Common myeloid progenitor, CD34-positive (primary cell): Measurements from ENCODE around the gene HIP1.

ENCODE experiments used
- CTCF ChIA-PET: fragments of 350-600 bp; sonication (Branson Sonifier 250); formaldehyde crosslinking; loops from one replicate; lab custom pipeline; 2021; ENCODE audit warnings: antibody characterized with exemption; lab: Charles Lee
- POLR2A ChIA-PET: fragments of 350-600 bp; sonication (Branson Sonifier 250); formaldehyde crosslinking; loops from one replicate; lab custom pipeline; 2021; ENCODE audit warnings: antibody characterized with exemption; lab: Charles Lee
- DNase-seq, 3 donors: peaks; one replicate each; pipeline versions ENCODE4 v3.0.0 to v3.0.0-alpha.2; 2013
- H3K27ac ChIP-seq, 2 experiments: 1 replicate in 1 of 2; 2 replicates in 1 of 2; pipeline ENCODE4 v1.7.0; 2013; ENCODE audit warnings: inconsistent platforms in 2 of 2, low read length in 2 of 2, mild to moderate bottlenecking in 2 of 2, low read depth in 1 of 2, moderate library complexity in 1 of 2; ENCODE audit not compliant: severe bottlenecking in 2 of 2, insufficient read depth in 1 of 2, poor library complexity in 1 of 2
- H3K27me3 ChIP-seq, 5 experiments: replicated peaks in 2 of 5; 1 replicate in 3 of 5; 2 replicates in 2 of 5; pipeline versions ENCODE4 v1.6.1 to v1.7.0; 2013; ENCODE audit warnings: low read length in 4 of 5, mild to moderate bottlenecking in 2 of 5, moderate library complexity in 2 of 5, inconsistent platforms in 1 of 5; ENCODE audit not compliant: insufficient read depth in 5 of 5, control insufficient read depth in 4 of 5
- H3K36me3 ChIP-seq, 4 experiments: 1 replicate in 2 of 4; 2 replicates in 2 of 4; pipeline versions ENCODE4 v1.6.1 to v1.7.0; 2013; ENCODE audit warnings: low read length in 3 of 4, control low read depth in 1 of 4, mild to moderate bottlenecking in 1 of 4; ENCODE audit not compliant: control insufficient read depth in 4 of 4, insufficient read depth in 4 of 4
- H3K4me1 ChIP-seq, 4 experiments: 1 replicate in 3 of 4; 2 replicates in 1 of 4; pipeline versions ENCODE4 v1.6.1 to v1.7.1; 2013; ENCODE audit warnings: low read length in 3 of 4, mild to moderate bottlenecking in 3 of 4, control low read depth in 1 of 4, inconsistent platforms in 1 of 4, moderate library complexity in 1 of 4; ENCODE audit not compliant: control insufficient read depth in 4 of 4, insufficient read depth in 4 of 4; ENCODE audit errors: control extremely low read depth in 1 of 4
- H3K4me3 ChIP-seq, 7 experiments: 1 replicate in 4 of 7; 2 replicates in 3 of 7; pipeline versions ENCODE4 v1.5.1 to v1.7.0; 2013; ENCODE audit warnings: mild to moderate bottlenecking in 7 of 7, low read length in 6 of 7, moderate library complexity in 6 of 7, inconsistent platforms in 2 of 7, low read depth in 2 of 7, control low read depth in 1 of 7; ENCODE audit not compliant: insufficient read depth in 4 of 7, control insufficient read depth in 1 of 7; ENCODE audit errors: extremely low read depth in 1 of 7
- H3K9me3 ChIP-seq, 5 experiments: 1 replicate in 4 of 5; 2 replicates in 1 of 5; pipeline versions ENCODE4 v1.6.1 to v1.7.1; 2013; ENCODE audit warnings: low read length in 4 of 5, mild to moderate bottlenecking in 2 of 5, inconsistent platforms in 1 of 5, low read depth in 1 of 5, moderate library complexity in 1 of 5; ENCODE audit not compliant: control insufficient read depth in 4 of 5, insufficient read depth in 2 of 5; ENCODE audit errors: control extremely low read depth in 1 of 5
- WGBS: methylation state at CpG from one replicate; pipeline ENCODE4 v1.1.5; 2013; ENCODE audit not compliant: insufficient coverage; 5-methylcytosine and 5-hydroxymethylcytosine counted together

The HIP1 gene

DNA sequence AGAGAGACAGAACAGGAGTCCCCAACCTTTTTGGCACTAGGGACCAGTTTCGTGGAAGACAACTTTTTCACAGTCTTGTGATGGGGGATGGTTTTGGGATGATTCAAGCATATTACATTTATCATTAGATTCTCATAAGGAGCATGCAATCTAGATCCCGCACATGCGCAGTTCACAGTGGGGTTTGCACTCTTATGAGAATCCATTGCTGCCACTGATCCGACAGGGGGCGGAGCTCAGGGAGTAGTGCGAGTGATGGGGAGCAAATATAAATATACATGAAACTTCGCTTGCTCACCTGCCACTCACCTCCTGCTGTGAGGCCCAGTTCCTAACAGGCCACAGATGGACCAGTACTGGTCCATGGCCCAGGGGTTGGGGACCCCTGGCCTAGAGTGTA, 19.1 kb upstream of the HIP1 start:
- H3K4me3 ChIP-seq = no peak overlapping the region
- 93% methylated on average over 3 of the region's 7 CpGs for WGBS
- H3K9me3 ChIP-seq = no peaks in the 10 kb centered on the region
- DNase-seq = no peak
- H3K27ac ChIP-seq = no peak overlapping the region
- ChIA-PET POLR2A (no interaction called here), CTCF (interaction anchor here (1.0 to 1.3 kb wide), 3 partner anchors 87 to 226 kb away, joined by 3 read pairs; no protein-coding TSS in a partner anchor)
- H3K4me1 ChIP-seq = no peaks in the 10 kb centered on the region
- no peaks in the 10 kb centered on the region for H3K27me3 ChIP-seq
- no peaks in the 10 kb centered on the region for H3K36me3 ChIP-seq

DNA sequence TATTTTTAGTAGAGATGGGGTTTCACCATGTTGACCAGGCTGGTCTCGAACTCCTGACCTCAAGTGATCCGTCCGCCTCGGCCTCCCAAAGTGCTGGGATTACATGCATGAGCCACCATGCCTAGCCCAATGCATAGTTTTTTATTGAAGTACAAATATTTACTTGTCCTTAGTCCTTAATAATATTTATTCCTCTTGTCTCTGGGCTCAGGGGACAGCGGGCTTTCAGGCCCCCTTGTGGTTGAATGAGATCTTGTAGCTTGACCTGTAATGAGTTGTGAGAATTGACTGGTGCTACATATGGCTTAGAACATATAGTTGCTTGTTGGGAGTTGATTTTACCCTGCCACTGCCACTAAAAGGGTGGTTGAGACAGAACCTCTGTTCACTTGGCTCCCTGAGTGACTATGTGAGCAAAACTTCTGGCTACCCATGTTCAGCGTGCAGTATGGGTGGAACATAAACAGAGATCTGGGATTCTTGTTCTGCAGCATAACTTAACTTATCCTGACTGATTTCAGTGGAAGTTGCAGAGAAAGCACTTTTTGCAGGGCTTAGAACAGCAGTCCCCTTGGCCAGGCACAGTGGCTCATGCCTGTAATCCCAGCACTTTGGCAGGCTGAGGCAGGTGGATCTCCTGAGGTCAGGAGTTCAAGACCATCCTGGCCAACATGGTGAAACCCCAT, 18.4 kb upstream of the HIP1 start:
- no peaks in the 10 kb centered on the region for H3K4me1 ChIP-seq
- H3K27ac ChIP-seq = no peak overlapping the region
- H3K36me3 ChIP-seq = no peaks in the 10 kb centered on the region
- 93% methylated on average over 6 of the region's 6 CpGs for WGBS
- H3K27me3 ChIP-seq = no peaks in the 10 kb centered on the region
- ChIA-PET POLR2A (interaction anchor here (0.5 kb wide), 1 partner anchor 33 kb away, joined by 4 read pairs; no protein-coding TSS in a partner anchor), CTCF (interaction anchor here (1.3 to 1.6 kb wide), 2 partner anchors 17 to 225 kb away, joined by 3 to 6 read pairs; no protein-coding TSS in a partner anchor)
- DNase-seq = peak; percentile 34 to 67 (median 61)
- no peak overlapping the region for H3K4me3 ChIP-seq
- no peaks in the 10 kb centered on the region for H3K9me3 ChIP-seq

DNA sequence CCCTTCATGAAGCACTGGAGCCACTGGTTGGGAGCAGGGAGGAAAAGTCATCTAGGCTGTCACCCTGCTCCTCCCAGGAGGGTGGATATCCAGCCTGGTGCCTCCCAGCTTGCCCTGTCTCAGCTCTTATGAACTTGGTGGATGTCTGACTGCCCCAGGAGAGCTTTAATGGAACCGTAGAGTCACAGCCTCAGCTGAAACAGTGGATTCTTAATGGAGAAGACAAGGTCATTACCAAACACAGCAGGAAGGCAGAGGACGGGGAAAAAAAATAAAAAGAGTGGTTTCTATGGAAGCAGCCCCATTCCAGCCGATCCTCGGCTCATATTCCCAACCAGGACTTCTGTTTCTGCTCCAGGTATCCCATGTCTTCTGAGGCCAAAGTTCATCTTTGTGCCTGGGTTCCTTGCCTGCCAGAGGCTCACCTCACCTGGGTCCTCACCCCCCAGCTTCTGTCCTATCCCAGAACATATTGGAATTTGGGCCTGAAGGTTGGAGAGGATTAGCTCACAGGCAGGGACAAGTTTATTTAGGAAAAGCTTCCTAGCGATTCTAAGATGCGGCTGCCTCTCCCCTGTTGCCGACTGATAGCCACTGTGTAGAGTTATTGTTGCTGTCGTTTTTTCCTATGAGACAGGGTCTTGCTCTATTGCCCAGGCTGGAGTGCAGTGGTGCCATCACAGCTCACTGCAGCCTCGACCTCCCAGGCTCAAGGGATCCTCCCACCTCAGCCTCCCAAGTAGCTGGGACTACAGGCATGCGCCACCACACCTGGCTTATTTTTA, 17.7 kb upstream of the HIP1 start:
- no peaks in the 10 kb centered on the region for H3K9me3 ChIP-seq
- ChIA-PET CTCF (interaction anchor here (1.0 to 1.6 kb wide), 6 partner anchors 9 to 106 kb away, joined by 3 to 6 read pairs (median 4); no protein-coding TSS in a partner anchor), POLR2A (interaction anchor here (0.5 kb wide), 1 partner anchor 34 kb away, joined by 4 read pairs; no protein-coding TSS in a partner anchor)
- DNase-seq = no peak
- H3K4me1 ChIP-seq = no peaks in the 10 kb centered on the region
- WGBS = 95% methylated on average over 8 of the region's 10 CpGs
- no peaks in the 10 kb centered on the region for H3K36me3 ChIP-seq
- no peak overlapping the region for H3K27ac ChIP-seq
- no peak overlapping the region for H3K4me3 ChIP-seq
- no peaks in the 10 kb centered on the region for H3K27me3 ChIP-seq

DNA sequence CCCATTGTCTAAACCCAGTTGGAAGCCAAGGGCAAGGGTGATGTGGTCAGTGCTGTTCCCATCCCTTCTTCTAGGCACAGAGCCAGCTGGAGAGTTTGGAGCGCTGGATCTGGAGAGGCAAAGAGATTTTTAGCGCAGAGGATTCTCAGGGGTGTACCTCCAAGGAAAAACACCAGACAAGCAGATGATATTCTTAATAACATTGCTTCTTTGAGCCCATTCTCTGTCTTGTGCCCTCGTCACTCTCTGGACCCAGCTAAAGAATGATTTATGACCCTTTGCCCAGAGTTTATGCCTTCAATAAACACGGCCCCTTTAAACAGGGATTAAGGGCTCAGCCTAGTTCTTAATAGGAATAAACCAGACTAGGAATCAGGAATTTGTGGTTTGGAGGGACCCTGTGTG, 4.7 kb upstream of the HIP1 start:
- Histone ChIP-seq H3K9me3 (no peaks in the 10 kb centered on the region), H3K4me3 (no peak overlapping the region), H3K27ac (no peak overlapping the region), H3K36me3 (no peaks in the 10 kb centered on the region), H3K27me3 (peaks cover 0 to 3% (median 0%) of the 10 kb centered on the region in 5 experiments), H3K4me1 (peaks cover 0 to 18% (median 6%) of the 10 kb centered on the region in 4 experiments)
- WGBS = 90% methylated on average over 2 of the region's 4 CpGs
- ChIA-PET CTCF (interaction anchor here (0.7 kb wide), 1 partner anchor 347 kb away, joined by 3 read pairs; no protein-coding TSS in a partner anchor), POLR2A (no interaction called here)
- no peak for DNase-seq

DNA sequence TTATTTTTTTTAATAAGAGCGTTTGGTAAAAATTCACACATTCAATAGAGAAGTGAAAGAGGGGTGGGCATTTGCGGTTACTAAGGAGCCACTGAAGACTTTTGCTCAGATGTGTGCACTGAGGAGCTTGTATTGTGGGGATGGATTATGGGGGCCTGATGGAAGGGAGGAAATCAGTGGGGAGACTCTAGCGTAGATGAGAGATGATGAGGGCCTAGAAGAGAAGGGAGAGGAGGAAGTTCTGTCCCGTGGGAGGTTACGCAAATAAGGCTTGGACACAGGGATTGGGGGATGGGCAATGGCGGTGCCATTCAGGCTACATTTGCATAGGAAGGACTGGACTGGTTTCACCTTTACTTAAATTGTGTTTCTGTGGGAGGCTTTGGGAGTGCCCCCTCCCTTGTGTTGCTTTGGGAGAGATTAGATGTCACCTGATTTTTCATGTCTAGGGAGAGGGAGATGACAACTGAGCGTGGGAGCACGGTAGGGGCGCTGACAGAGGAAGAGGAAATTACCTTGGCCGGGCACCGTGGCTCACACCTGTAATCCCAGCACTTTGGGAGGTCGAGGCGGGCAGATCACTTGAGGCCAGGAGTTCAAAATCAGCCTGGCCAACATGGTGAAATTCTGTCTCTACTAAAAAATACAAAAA, 2.2 kb upstream of the HIP1 start:
- Histone ChIP-seq H3K4me1 (peaks cover 0 to 25% (median 13%) of the 10 kb centered on the region in 4 experiments), H3K27me3 (peaks cover 0 to 3% (median 0%) of the 10 kb centered on the region in 5 experiments), H3K9me3 (no peaks in the 10 kb centered on the region), H3K4me3 (no peak overlapping the region), H3K27ac (no peak overlapping the region), H3K36me3 (no peaks in the 10 kb centered on the region)
- ChIA-PET CTCF (interaction anchor here (0.9 to 1.2 kb wide), 2 partner anchors 11 to 18 kb away, joined by 3 read pairs; no protein-coding TSS in a partner anchor), POLR2A (no interaction called here)
- DNase-seq = no peak
- WGBS = 56% methylated on average over 10 of the region's 13 CpGs

DNA sequence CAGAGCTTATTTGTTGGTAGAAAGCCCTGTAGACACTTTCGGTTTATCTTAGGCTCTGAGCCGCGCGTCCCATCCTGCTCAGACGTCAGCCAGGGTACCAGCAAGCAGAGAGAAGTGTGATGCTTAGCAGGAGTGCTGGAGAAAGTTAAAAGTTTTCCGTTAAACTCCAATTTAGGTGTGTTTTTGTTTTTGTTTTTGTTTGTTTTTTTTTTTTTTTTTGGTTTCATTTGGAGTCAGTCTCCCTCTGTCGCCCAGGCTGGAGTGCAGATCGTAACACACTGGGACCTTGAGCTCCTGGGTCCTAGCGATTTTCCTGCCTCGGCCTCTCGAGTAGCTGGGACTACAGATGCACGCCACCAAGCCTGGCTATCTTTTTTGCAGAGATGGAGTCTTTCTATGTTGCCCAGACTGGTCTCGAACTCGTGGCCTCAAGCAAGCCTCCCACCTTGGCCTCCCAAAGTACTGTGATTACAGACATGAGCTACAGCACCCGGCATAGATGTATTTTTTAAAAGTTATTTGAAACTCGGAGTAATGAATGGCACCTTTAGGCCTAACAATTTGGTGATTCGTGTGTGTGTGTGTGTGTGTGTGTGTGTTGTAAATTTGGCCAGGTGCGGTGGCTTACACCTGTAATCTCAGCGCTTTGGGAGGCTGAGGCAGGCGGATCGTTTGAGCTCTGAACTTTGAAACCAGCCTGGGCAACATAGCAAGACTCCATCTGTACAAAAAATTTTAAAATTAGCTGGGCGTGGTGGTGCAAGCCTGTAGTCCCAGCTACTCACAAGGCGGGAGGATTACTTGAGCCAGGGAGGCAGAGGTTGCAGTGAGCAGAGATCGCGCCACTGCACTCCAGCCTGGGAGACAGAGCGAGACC, 1.3 kb upstream of the HIP1 start:
- Histone ChIP-seq H3K36me3 (no peaks in the 10 kb centered on the region), H3K4me3 (peak overlapping the region; percentile 59 to 88 (median 79)), H3K4me1 (peaks cover 0 to 25% (median 13%) of the 10 kb centered on the region in 4 experiments), H3K27ac (peak overlapping the region in 1 of 2 experiments; percentile 66), H3K27me3 (peaks cover 0 to 2% (median 0%) of the 10 kb centered on the region in 5 experiments), H3K9me3 (no peaks in the 10 kb centered on the region)
- DNase-seq = peak in 1 of 3 donors; percentile 90
- WGBS = 74% methylated on average over 17 of the region's 26 CpGs
- CTCF ChIA-PET = interaction anchor here (0.9 to 1.2 kb wide), 6 partner anchors 10 to 126 kb away, joined by 3 to 6 read pairs (median 3); no protein-coding TSS in a partner anchor
- POLR2A ChIA-PET = interaction anchor here (2.0 kb wide), 1 partner anchor 12 kb away, joined by 5 read pairs; no protein-coding TSS in a partner anchor
